RCC 7860 (cell line): ENCODE data around the gene BRD3.
"Not testable (repeated sequence)": the region's sequence is repeated elsewhere in the genome, so short reads cannot be mapped to it uniquely, and the experiment has no call there.

Experiments
- DNase-seq: peaks from one replicate; pipeline ENCODE4 v3.0.0-alpha.2; 2015; ENCODE audit warnings: low spot score
- FAIRE-seq: peaks from 2 replicates; lab custom pipeline; 2012; peaks lifted over from hg19 to GRCh38; lab: Jason Lieb, UNC

Gene BRD3

GRCh38 chr9:133995012-133995896 lies 72.6 kb downstream of the BRD3 start:
- no peak for FAIRE-seq
- DNase-seq = peak; percentile 73

DNA sequence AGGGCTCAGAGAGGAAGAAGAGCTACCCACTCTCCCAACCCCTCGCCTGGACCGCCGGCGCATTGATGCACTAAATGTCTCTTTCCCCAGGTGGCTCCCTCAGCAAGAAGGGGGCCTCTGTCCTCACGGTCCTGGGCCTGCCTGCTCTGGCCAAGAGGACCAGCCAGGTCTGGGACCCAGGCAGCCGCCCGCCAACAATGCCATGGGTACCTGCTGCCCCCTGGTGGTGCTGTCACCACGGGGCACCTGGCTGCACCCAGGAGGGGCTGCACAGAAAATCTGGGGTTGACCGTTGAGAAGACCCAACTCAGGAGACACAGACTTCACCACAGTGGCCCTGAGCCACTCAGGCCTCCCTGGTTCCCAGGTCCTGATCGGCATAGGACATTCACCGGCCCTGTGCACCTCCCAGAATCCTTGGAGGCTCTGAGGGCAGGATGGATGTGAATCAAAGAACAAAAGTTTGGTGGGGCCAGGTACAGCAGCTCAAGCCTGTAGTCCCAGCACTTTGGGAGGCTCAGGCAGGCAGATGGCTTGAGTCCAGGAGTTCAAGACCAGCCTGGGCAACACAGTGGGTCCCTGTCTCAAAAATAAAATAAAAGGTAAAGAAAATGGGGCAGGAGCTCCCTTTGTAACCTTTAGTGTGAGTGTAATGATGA lies 73.3 kb downstream of the BRD3 start:
- FAIRE-seq (no peak), DNase-seq (peak; percentile 55)

DNA sequence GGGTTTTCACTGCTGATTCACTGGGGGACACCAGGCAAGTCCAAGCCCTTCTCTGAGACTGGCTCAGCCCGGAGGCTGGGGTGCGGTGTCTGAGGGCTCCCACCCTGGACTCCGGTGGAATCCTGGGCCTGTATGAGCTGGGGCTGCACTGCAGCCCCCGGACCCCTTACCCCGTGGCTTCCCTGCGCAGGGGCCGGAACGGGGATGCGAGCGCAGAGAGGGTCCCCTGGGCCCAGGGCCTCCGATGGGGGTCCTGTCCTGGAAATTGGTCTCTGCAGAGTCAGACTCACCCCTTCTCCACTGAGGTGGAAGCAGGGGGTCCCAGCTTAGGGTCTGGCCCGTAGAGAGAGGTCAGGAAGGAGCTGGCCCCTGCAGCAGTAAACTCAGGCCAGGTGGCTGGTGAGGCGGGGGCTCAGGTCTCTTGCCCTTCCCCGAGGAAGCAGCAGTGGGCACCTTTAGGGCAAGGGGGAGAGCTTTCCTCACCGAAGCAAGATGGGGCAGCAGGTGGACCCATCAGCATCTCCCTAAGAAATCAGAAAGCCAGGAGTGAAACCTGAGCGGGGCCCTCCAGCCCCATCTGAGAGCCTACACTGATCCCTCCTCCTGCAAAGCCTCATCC lies 74.1 kb downstream of the BRD3 start:
- DNase-seq = no peak
- FAIRE-seq = no peak

GRCh38 chr9:133992780-133993634 lies 74.8 kb downstream of the BRD3 start:
- DNase-seq = peak; percentile 89
- FAIRE-seq = peak; percentile 68

GRCh38 chr9:133991964-133992779 lies 75.7 kb downstream of the BRD3 start, which contains the start of gene VAV2:
Gene VAV2 (minus strand): TSS chr9:133992324. CDS start chr9:133992278, 46 bp downstream.
- peak; percentile 68 for DNase-seq
- no peak for FAIRE-seq

DNA sequence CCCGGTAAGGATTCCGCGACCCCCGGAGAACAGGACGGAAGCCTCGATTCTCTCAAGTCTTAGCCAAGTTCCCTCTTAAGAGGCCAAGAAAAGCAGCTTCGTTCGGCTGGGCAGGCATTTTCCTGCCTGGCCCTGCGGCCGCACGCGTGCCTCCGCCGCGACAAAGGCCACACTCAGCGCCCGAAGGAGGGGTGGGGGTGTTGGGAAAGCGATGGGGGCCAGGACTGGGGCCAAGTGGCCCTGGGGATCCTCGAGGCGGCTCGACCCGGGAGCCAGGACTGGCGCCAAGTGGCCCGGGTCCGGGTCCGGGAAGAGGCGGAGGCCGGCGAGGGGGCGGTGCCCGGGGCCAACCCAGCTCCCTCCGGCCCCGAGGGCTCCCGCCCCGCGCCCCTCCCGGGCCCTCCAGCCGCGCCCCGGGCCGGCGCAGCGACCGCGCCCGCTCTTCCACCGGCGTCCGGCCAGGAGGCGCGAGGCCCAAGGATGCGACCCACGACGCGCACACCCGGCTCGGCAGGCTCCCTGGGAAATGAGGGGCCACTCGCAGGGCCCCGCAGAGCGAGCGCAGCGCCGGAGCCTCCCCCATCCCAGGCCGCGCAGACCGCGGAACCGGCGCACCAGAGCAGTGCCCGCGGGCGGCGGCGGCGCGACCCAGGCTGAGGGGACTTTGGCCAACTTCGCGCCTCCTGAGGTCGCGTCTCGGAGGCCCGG lies 76.5 kb downstream of the BRD3 start:
- DNase-seq (no peak), FAIRE-seq (no peak)

DNA sequence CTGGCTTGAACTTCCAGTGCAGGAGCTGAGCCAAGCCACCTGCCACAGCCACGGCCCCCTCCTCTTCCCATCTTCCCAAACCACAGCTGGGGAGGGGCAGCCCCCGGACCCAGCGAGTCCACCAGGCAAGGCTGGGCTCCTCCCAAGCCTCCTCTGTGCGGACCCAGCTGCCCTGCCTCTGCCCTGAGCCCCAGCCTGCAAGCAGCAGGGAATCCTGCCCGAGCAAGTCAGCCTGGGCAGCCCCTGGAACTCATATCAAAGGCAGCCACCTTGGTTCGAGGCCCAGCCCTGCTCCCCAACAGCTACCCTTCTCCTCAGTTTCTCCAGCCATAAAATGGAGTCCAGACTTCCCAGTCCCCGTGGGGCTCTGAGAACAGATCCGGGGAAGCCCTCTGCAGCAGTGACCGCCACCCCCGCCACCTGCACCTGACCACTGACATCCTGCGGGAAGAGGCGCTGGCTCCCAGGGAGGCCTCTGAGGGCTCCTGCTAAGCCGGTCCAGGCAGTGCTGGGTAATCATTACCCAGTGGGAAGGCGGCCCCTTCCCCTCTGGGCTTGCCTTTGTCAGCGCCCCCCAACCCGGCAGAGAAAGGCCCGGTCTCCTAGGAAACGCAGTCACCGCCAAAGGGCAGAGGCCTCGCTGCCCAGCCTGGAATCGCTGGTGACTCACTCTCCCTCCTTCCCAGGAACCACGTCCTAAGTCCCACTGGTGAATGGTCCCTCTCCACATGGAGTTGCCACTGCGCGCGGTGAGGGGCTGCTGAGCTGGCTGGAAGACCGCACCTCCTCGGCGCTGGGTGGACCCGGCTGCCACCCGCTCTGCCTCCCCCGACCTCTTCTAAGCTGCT lies 77.2 kb downstream of the BRD3 start:
- DNase-seq (peak; percentile 94), FAIRE-seq (peak; percentile 86)

DNA sequence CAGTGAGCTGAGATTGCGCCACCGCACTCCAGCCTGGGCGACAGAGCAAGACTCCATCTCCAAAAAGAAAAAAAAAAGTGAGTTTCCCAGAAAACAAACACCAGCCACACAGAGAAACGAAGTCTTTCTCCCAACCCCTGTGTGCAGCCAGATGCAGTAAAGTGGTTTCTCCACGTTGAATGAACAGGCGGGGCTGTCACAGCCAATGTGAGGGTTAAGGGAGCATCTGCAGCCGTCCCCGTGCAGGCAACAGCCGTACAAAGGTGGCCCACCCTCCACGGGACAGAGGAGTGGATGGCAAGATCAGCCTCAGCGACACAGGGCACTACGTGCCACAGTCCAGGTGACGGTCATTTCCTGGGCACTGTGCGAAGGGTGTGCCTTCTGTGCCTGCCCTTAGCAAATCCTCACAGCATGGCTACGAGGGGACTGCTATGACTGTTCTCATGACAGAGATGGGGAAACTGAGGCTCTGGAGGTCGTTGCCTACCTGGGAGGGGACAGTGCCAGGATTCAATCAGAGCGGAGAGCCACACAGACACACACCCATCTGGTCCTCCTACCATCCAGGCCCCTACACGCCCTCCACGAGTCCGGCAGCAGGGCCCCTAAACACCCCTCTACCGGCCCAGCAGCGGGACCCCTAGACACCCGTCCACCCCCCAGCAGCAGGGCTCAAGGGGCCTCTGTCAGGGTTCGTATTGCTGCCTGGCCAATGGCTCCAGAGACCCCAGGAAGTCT lies 78.0 kb downstream of the BRD3 start:
- no peak for DNase-seq
- FAIRE-seq = no peak

- not testable (repeated sequence) for DNase-seq, FAIRE-seq
Observed at GRCh38 chr9:133988771-133989170, 79.1 kb downstream of the BRD3 start.

GRCh38 chr9:133987946-133988665 lies 79.7 kb downstream of the BRD3 start:
- DNase-seq (no peak), FAIRE-seq (no peak)

- FAIRE-seq (no peak), DNase-seq (no peak)
Observed at GRCh38 chr9:133987446-133987788, 80.4 kb downstream of the BRD3 start.

GRCh38 chr9:133986774-133987445 lies 80.9 kb downstream of the BRD3 start:
- FAIRE-seq = no peak

GRCh38 chr9:133986061-133986460 lies 81.8 kb downstream of the BRD3 start:
- no peak for FAIRE-seq
- no peak for DNase-seq

More at GRCh38 chr9:133986774-133987445, 80.9 kb downstream of the BRD3 start:
- DNase-seq = no peak

DNA sequence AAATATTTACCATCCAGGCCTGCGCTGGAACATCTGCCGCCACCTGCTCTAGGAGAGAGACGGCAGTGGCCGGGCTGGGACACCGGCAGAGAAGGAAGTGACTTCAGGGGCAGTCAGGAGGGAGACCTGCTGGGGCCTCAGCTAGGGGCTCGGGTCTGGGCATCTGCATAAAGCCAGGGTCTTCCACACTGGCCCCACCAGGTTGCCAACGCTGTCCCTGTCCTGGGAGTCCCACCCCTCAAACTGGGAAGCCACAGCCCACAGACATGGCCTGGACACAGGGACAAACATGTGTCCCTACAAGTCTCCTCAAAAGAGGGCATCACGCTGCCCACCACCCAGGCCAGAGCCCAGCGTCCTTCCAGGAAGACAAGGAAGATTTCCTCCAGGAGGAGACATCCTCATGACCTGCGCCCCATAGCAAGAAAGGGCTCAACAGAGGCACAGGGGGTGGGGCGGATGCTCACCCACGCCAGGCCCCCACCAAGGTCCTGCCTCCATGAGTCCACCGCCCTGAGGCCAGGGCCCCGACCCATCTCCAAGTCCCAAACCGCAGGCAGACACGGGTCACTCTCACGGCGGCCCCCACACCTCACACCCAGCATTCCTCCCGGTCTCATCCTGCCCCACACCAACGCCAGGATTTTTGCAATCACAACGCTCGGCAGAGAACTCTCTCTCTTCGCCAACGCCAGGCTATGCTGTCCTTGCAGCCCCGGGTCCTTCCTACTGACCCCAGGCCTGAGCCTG lies 84.7 kb downstream of the BRD3 start:
- FAIRE-seq = no peak
- no peak for DNase-seq

DNA sequence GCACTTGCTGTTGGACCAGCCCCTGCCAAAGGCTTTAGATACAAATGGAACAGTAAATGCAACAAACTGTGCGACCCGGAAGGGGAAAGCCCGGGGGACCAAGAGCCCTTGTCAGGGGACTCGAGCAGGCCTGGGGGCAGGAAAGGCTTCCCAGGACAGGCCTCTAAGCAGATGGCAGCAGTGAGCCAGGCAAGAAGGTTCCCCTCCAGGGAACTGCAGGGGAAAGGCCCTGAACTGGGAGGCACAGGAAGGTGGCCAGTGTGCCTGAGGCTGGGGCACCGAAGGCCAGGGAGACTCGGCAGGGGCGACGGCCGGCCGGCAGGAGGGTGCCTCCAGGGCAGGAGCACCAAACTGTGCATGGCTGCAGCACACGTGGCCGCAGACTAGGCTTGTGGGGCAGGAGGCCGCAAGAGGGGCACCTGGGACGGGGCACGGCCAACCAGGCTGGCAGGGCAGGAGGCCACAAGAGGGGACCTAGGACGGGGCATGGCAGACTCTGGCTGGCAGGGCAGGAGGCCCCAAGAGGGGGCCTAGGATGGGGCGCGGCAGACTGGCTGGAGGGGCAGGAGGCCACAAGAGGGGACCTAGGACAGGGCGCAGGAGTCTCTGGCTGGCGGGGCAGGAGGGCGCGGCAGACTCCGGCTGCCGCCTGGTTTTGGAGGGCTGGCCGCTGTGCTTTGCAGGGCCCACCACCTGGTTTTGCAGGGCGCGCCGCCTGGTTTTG lies 85.7 kb downstream of the BRD3 start:
- FAIRE-seq (no peak), DNase-seq (no peak)
